Esophagus (tissue), 2 donors: ENCODE data around the gene IREB2. TPM values are rescaled to one million over a fixed set of nuclear protein-coding genes. Genes with fewer than 3 reads are reported as not detected.

Experiments
- H3K27ac ChIP-seq, 2 donors: one replicate each; pipeline ENCODE4 v1.5.1; 2013; ENCODE audit warnings: low read depth in 2 of 2, mild to moderate bottlenecking in 2 of 2, inconsistent platforms in 1 of 2, low read length in 1 of 2, moderate library complexity in 1 of 2
- H3K27me3 ChIP-seq, 2 donors: one replicate each; pipeline ENCODE4 v1.6.1; 2013; ENCODE audit warnings: low read length in 2 of 2, control low read depth in 1 of 2, mild to moderate bottlenecking in 1 of 2; ENCODE audit not compliant: insufficient read depth in 2 of 2, control insufficient read depth in 1 of 2
- H3K36me3 ChIP-seq, 2 donors: one replicate each; pipeline ENCODE4 v1.6.1; 2013; ENCODE audit warnings: low read length in 1 of 2; ENCODE audit not compliant: control insufficient read depth in 2 of 2, insufficient read depth in 2 of 2
- H3K4me1 ChIP-seq, 2 donors: one replicate each; pipeline ENCODE4 v1.6.1; 2013; ENCODE audit warnings: low read length in 1 of 2; ENCODE audit not compliant: control insufficient read depth in 2 of 2, insufficient read depth in 2 of 2
- H3K4me3 ChIP-seq, 2 donors: one replicate each; pipeline ENCODE4 v1.5.1; 2013; ENCODE audit warnings: low read length in 2 of 2, mild to moderate bottlenecking in 2 of 2, low read depth in 1 of 2, moderate library complexity in 1 of 2
- H3K9me3 ChIP-seq, 2 donors: one replicate each; pipeline ENCODE4 v1.6.1; 2013; ENCODE audit warnings: mild to moderate bottlenecking in 2 of 2, low read depth in 1 of 2, low read length in 1 of 2, moderate library complexity in 1 of 2; ENCODE audit not compliant: control insufficient read depth in 2 of 2, insufficient read depth in 1 of 2
- WGBS, 2 donors: extraction: QIAGEN DNeasy Blood & Tissue Kit; methylation state at CpG; one replicate each; pipeline ENCODE4 v1.1.7; 2013; 5-methylcytosine and 5-hydroxymethylcytosine counted together
- polyA plus RNA-seq, 2 donors: library from polyadenylated mRNA; stranded (reverse); fragments of 200-250 nt; gene quantifications; one replicate each; pipeline ENCODE4 v1.2.3, GENCODE V29; 2013
- donor health status: healthy with polysubstance abuse.
- donor health status: Bipolar disorder and iron deficiency.

Gene IREB2
- polyA plus RNA-seq, 2 donors = 9.0 to 9.2 TPM

DNA sequence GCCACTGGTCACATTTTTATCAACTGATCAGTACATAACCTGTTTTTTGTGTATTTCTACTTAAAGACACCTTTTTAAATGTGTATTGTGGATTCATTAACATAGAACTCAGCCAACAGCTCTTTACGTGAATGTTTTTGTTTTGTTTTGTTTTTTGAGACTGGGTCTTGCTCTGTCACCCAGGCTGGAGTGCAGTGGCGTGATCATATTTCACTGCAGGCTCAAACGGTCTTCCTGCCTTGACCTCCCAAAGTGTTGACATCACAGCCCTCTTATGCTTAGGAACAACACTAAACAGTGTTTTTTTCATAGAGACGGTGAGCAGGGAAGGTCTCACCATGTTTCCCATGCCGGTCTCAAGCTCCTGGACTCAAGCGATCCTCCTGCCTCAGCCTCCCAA, 112.2 kb downstream of the IREB2 start:
- 79 to 87% methylated on average over 6 of the region's 6 CpGs for WGBS, 2 donors
- H3K36me3 ChIP-seq = peaks cover 13 to 21% of the 10 kb centered on the region in 2 donors
- no peak overlapping the region for H3K27ac ChIP-seq
- H3K9me3 ChIP-seq = no peaks in the 10 kb centered on the region
- H3K27me3 ChIP-seq = no peaks in the 10 kb centered on the region
- H3K4me3 ChIP-seq = no peak overlapping the region
- no peaks in the 10 kb centered on the region for H3K4me1 ChIP-seq

DNA sequence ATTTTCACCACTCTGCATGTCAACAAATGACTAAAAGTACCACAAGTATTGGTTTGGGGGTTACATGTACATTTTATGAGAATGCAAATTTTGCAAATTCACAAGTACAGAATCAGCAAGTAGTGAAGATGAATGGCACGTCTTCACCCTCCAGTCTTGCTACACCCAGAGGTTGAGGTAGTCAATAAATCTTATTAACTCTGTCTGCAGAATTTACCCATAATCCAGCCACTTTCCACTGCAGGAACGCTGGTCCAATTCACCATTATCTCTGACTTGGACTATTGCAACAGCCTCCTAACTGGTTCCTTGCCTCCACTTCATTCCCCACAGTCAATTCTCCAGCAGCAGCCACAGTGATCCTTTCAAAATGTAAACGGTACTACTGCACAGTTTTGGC, 112.8 kb downstream of the IREB2 start:
- Histone ChIP-seq H3K4me1 (no peaks in the 10 kb centered on the region), H3K9me3 (no peaks in the 10 kb centered on the region), H3K27me3 (no peaks in the 10 kb centered on the region), H3K36me3 (peaks cover 13 to 21% of the 10 kb centered on the region in 2 donors), H3K4me3 (no peak overlapping the region), H3K27ac (no peak overlapping the region)
- WGBS, 2 donors = 70 to 77% methylated on average over 3 of the region's 3 CpGs

Other genes with a start within 250 kb of the IREB2 start
- under 1 TPM; 0.10 to 0.11 TPM for gene ACSBG1, start 203.7 kb upstream of the IREB2 start, polyA plus RNA-seq
- 10 to 100 TPM; 11.8 to 14.6 TPM for gene DNAJA4, start 173.7 kb upstream of the IREB2 start, polyA plus RNA-seq
- gene SKIC8, start 138.6 kb upstream of the IREB2 start, polyA plus RNA-seq = 10 to 100 TPM; 29.4 to 53.3 TPM
- under 1 TPM in 1 of 2 donors, not detected in 1; 0.11 TPM for gene CRABP1, start 97.9 kb upstream of the IREB2 start, polyA plus RNA-seq
- 1 to 10 TPM; 2.7 to 2.9 TPM for gene HYKK, start 69.4 kb downstream of the IREB2 start, polyA plus RNA-seq
- gene PSMA4, start 102.2 kb downstream of the IREB2 start, polyA plus RNA-seq = 100 to 1,000 TPM; 109 to 188 TPM
- 1 to 10 TPM; 1.5 to 2.3 TPM for gene CHRNA5, start 127.3 kb downstream of the IREB2 start, polyA plus RNA-seq
- gene CHRNA3, start 182.8 kb downstream of the IREB2 start, polyA plus RNA-seq = under 1 TPM in 1 of 2 donors, not detected in 1; 0.07 TPM
- gene CHRNB4, start 203.0 kb downstream of the IREB2 start, polyA plus RNA-seq = under 1 TPM; 0.16 to 0.42 TPM